ENCODE data around the gene IFIT1.
"Not testable (repeated sequence)": the region's sequence is repeated elsewhere in the genome, so short reads cannot be mapped to it uniquely, and the experiment has no call there.

DNA sequence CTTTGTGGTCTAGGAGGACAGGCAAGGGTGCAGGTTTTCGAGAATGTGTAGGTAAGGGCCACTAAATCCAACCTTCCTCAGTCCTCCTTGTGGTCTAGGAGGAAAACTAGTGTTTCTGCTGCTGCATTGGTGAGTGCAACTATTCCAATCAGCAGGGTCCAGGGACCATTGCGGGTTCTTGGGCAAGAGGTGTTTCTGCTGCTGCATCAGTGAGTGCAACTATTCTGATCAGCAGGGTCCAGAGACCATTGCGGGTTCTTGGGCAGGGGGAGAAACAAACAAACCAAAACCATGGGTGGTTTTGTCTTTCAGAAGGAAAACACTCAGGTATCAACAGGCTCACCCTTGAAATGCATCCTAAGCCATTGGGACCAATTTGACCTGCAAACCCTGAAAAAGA lies 15.4 kb downstream of the IFIT1 start:
- TF ChIP-seq, protein P1, sequence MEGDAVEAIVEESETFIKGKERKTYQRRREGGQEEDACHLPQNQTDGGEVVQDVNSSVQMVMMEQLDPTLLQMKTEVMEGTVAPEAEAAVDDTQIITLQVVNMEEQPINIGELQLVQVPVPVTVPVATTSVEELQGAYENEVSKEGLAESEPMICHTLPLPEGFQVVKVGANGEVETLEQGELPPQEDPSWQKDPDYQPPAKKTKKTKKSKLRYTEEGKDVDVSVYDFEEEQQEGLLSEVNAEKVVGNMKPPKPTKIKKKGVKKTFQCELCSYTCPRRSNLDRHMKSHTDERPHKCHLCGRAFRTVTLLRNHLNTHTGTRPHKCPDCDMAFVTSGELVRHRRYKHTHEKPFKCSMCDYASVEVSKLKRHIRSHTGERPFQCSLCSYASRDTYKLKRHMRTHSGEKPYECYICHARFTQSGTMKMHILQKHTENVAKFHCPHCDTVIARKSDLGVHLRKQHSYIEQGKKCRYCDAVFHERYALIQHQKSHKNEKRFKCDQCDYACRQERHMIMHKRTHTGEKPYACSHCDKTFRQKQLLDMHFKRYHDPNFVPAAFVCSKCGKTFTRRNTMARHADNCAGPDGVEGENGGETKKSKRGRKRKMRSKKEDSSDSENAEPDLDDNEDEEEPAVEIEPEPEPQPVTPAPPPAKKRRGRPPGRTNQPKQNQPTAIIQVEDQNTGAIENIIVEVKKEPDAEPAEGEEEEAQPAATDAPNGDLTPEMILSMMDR (conservative IDR thresholded peaks at IDR 0.05 in 1 of 2, IDR thresholded peaks at IDR 0.05 in 1 of 2; ENCODE audit: extremely low read depth in 1 of 2, insufficient read depth in 1 of 2, low read depth in 1 of 2, low read length in 2 of 2) = not testable (repeated sequence)
- not testable (repeated sequence) for TF ChIP-seq EZH2 (IDR thresholded peaks at IDR 0.05; ENCODE audit: borderline replicate concordance, low read length)
